Cardiac fibroblast (primary cell): ENCODE data around the gene KIF2A.

Experiments used
- DNase-seq, 2 donors: peaks; one replicate each; pipeline versions ENCODE4 v3.0.0 to v3.0.0-alpha.2; 2010; ENCODE audit warnings: low read depth in 2 of 2
- H3K4me3 ChIP-seq, 2 donors: replicated peaks in 1 of 2; 1 replicate in 1 of 2; 2 replicates in 1 of 2; pipeline ENCODE4 v1.5.1; 2011; ENCODE audit warnings: low read depth in 2 of 2, low read length in 2 of 2, mild to moderate bottlenecking in 2 of 2, moderate library complexity in 1 of 2
- TF ChIP-seq, protein P1 (sequence below): IDR thresholded peaks from one replicate; pipeline ENCODE4 v1.5.1; 2011; ENCODE audit warnings: low read depth, mild to moderate bottlenecking, low read length, inconsistent platforms

KIF2A gene

GRCh38 chr5:62424763-62425162, 118.8 kb downstream of the KIF2A start:
- no peak for DNase-seq
- H3K4me3 ChIP-seq: no peak overlapping the region
- TF ChIP-seq, protein P1, sequence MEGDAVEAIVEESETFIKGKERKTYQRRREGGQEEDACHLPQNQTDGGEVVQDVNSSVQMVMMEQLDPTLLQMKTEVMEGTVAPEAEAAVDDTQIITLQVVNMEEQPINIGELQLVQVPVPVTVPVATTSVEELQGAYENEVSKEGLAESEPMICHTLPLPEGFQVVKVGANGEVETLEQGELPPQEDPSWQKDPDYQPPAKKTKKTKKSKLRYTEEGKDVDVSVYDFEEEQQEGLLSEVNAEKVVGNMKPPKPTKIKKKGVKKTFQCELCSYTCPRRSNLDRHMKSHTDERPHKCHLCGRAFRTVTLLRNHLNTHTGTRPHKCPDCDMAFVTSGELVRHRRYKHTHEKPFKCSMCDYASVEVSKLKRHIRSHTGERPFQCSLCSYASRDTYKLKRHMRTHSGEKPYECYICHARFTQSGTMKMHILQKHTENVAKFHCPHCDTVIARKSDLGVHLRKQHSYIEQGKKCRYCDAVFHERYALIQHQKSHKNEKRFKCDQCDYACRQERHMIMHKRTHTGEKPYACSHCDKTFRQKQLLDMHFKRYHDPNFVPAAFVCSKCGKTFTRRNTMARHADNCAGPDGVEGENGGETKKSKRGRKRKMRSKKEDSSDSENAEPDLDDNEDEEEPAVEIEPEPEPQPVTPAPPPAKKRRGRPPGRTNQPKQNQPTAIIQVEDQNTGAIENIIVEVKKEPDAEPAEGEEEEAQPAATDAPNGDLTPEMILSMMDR: no peak

GRCh38 chr5:62431735-62432620, 126.0 kb downstream of the KIF2A start:
- TF ChIP-seq, protein P1: no peak
- no peak overlapping the region for H3K4me3 ChIP-seq
- DNase-seq: peak; percentile 37 to 55

GRCh38 chr5:62432621-62433064, 126.6 kb downstream of the KIF2A start:
- peak; percentile 38 to 50 for DNase-seq
- TF ChIP-seq, protein P1: no peak
- H3K4me3 ChIP-seq: no peak overlapping the region
